Measurements from ENCODE around the gene ITLN2. TPM values are rescaled to one million over a fixed set of nuclear protein-coding genes. Genes with fewer than 3 reads are reported as not detected.
"Not testable (repeated sequence)": the region's sequence is repeated elsewhere in the genome, so short reads cannot be mapped to it uniquely, and the experiment has no call there.

The ITLN2 gene
- total and polyA plus RNA-seq, 2 of the 8 experiments (the other 6 are each of a cell fraction or from before 2014, with no cell fraction given): 4.7 to 6.3 TPM

DNA sequence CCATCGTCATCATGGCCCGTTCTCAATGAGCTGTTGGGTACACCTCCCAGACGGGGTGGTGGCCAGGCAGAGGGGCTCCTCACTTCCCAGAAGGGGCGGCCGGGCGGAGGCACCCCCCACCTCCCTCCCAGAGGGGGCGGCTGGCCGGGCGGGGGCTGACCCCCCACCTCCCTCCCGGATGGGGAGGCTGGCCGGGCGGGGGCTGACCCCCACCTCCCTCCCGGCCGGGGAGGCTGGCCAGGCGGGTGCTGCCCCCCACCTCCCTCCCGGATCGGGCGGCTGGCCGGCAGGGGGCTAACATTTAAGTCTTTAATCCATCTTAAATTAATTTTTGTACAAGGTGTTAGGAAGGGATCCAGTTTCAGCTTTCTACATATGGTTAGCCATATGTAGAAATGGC, 17.9 kb downstream of the ITLN2 start:
- DNase-seq (ENCODE audit: low read depth in 1 of 2, low spot score in 2 of 2); CTCF ChIA-PET (ENCODE audit: partially characterized antibody); H2BK5ac ChIP-seq (ENCODE audit: low read depth, low read length); FAIRE-seq; H2BK120ac ChIP-seq (replicated peaks; ENCODE audit: low read depth, low read length); H2BK15ac ChIP-seq (ENCODE audit: low read length); H3K14ac ChIP-seq (ENCODE audit: insufficient read length); H3K4me3 ChIP-seq (ENCODE audit: extremely low read depth in 1 of 4, insufficient read depth in 2 of 4, low read depth in 3 of 4, low read length in 4 of 4); H3K56ac ChIP-seq (replicated peaks; ENCODE audit: insufficient read length, low read depth, low read length); H4K8ac ChIP-seq (ENCODE audit: extremely low read depth, insufficient read depth, low read length); H4K5ac ChIP-seq (ENCODE audit: insufficient read length, low read depth, low read length); H3K23ac ChIP-seq (ENCODE audit: insufficient read length); H4K91ac ChIP-seq (replicated peaks; ENCODE audit: insufficient read length, low read length); H3K79me1 ChIP-seq (ENCODE audit: low read depth, low read length); H3K4ac ChIP-seq (replicated peaks; ENCODE audit: insufficient read length, low read depth, low read length); H2AK5ac ChIP-seq (ENCODE audit: low read depth, low read length); H3K4me2 ChIP-seq (ENCODE audit: insufficient read depth in 1 of 2, low read depth in 2 of 2, low read length in 2 of 2); H2AFZ ChIP-seq (ENCODE audit: low read length); H3K79me2 ChIP-seq (ENCODE audit: control insufficient read depth in 1 of 2, insufficient read depth in 2 of 2, low read length in 2 of 2); H3K18ac ChIP-seq (ENCODE audit: extremely low read depth, low read length); H2BK12ac ChIP-seq (ENCODE audit: low read depth, low read length); H3K9ac ChIP-seq (replicated peaks in 1 of 4; ENCODE audit: extremely low read depth in 1 of 4, low read depth in 3 of 4, low read length in 3 of 4); POLR2A ChIA-PET (ENCODE audit: partially characterized antibody); H2BK20ac ChIP-seq (ENCODE audit: low read length); H3K23me2 ChIP-seq (ENCODE audit: low read depth, low read length); H4K20me1 ChIP-seq (replicated peaks in 1 of 2; ENCODE audit: control insufficient read depth in 1 of 2, insufficient read depth in 2 of 2, low read length in 2 of 2); H3K27me3 ChIP-seq (replicated peaks in 1 of 4; ENCODE audit: control insufficient read depth in 3 of 4, extremely low read depth in 1 of 4, insufficient read depth in 3 of 4, low read length in 3 of 4); H3K4me1 ChIP-seq (replicated peaks in 1 of 4; ENCODE audit: control insufficient read depth in 3 of 4, insufficient read depth in 4 of 4, low read length in 3 of 4); H3K27ac ChIP-seq (ENCODE audit: low read depth, low read length); H3K36me3 ChIP-seq (ENCODE audit: control insufficient read depth in 2 of 4, insufficient read depth in 4 of 4, low read length in 3 of 4): not testable (repeated sequence)
- WGBS, 2 experiments (ENCODE audit: extremely low coverage in 1 of 2, insufficient coverage in 1 of 2, insufficient read length in 1 of 2, insufficient replicate concordance in 2 of 2, low coverage in 1 of 2, low lambda C conversion rate in 2 of 2, missing lambda C conversion rate in 1 of 2): 83% methylated on average over 2 of the region's 19 CpGs; no CpG with 5 or more reads in 1 of the 2 experiments
- peaks cover 7 to 19% of the 10 kb centered on the region in 2 experiments for H3K9me3 ChIP-seq (ENCODE audit: insufficient read depth in 2 of 2, low read depth in 1 of 2, low read length in 1 of 2)

Data from H1 (cell line).